GM21619 (cell line): Measurements from ENCODE around the gene NT5C2.
"Not testable (repeated sequence)": the region's sequence is repeated elsewhere in the genome, so short reads cannot be mapped to it uniquely, and the experiment has no call there.

ENCODE experiments used
- ATAC-seq: cut with Tn5 transposase; IDR thresholded peaks from one replicate; pipeline ENCODE4 v1.9.1; 2021; ENCODE audit not compliant: unreplicated experiment

The NT5C2 gene

GRCh38 chr10:103166523-103166922 is 26.5 kb downstream of the NT5C2 start:
- no peak for ATAC-seq

DNA sequence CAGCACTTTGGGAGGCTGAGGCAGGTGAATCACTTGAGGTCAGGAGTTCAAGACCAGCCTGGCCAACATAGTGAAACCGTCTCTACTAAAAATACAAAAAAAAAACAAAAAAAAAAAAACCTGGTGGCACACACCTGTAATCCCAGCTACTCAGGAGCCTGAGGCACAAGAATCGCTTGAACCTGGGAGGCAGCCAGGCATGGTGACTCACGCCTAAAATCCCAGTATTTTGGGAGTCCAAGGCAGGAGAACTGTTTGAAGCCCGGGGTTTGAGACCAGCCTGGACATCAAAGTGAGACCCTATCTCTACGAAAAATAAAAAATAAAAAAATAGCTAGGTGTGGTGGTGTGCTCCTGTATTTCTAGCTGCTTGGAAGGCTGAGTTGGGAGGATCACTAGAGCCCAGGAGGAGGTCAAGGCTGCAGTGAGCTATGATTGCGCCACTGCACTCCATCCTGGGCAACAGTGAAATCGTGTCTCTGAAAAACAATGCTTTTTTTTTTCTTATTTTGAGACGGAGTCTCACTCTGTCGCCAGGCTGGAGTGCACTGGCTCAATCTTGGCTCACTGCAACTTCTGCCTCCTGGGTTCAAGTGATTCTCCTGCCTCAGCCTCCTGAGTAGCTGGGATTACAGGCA is 29.2 kb downstream of the NT5C2 start:
- ATAC-seq, result not testable (repeated sequence)

- no peak for ATAC-seq
Measured at GRCh38 chr10:103157246-103157645, 35.8 kb downstream of the NT5C2 start.

GRCh38 chr10:103155471-103156085 is 37.5 kb downstream of the NT5C2 start:
- no peak for ATAC-seq

- no peak for ATAC-seq
Measured at GRCh38 chr10:103154521-103155299, 38.4 kb downstream of the NT5C2 start.

GRCh38 chr10:103153302-103154197 is 39.5 kb downstream of the NT5C2 start:
- no peak for ATAC-seq

- ATAC-seq, result no peak
Measured at GRCh38 chr10:103149991-103150622, 43.0 kb downstream of the NT5C2 start.

DNA sequence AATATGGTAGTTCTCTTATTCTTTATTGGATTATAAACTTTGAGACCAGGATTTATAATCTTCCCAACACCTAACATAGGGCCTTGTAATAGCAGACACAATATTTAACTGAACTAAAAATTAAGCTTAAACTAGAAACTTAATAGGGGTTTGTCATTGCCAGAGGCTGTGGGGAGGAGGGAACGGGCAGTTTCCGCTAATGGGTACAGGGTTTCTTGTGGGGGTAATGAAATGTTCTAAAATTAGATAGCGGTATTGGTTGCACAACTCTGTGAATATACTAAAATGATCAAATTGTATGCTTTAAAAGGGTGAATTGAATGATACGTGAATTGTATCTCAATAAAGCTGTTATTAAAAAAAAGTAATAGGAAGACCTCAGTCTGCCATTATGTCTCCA is 45.4 kb downstream of the NT5C2 start:
- ATAC-seq, result no peak

- no peak for ATAC-seq
Measured at GRCh38 chr10:103145860-103146466, 47.1 kb downstream of the NT5C2 start.

GRCh38 chr10:103145046-103145445 is 48.0 kb downstream of the NT5C2 start:
- ATAC-seq, result no peak

DNA sequence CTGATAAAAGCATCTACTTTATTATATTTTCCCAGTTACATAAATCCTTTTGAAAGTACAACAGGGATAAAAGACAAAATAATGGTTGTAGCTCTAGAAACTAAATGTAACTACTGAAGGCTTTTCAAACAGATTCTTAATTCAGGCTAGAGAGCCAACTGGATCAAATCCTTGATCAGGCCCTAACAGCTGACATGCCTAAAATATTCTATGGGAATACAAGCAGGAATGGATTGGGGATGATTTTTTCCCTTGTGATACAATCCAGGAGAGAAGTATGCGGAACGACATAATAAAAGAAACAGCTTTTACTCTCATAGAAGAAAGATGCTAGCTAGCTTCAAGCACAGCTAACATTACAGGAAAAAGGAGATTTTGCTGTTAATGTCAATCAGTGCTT is 49.0 kb downstream of the NT5C2 start:
- ATAC-seq, result no peak

DNA sequence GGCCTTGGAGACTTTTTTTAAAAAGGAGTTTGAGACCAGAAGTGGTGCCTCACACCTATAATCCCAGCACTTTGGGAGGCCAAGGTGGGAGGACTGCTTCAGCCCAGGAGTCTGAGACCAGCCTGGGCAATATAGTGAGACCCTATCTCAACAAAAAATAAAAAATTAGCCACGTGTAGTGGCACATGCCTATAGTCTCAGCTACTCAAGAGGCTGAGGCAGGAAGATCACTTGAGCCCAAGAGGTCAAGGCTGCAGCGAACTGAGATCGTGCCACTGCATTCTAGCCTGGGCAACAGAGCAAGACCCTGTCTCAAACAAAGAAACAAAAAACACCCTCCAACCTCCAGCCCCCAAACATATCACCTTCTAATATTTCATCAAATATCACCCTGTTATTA is 49.4 kb downstream of the NT5C2 start:
- ATAC-seq, result not testable (repeated sequence)

- no peak for ATAC-seq
Measured at GRCh38 chr10:103141950-103142349, 51.1 kb downstream of the NT5C2 start.

GRCh38 chr10:103140469-103140868 is 52.6 kb downstream of the NT5C2 start:
- no peak for ATAC-seq

DNA sequence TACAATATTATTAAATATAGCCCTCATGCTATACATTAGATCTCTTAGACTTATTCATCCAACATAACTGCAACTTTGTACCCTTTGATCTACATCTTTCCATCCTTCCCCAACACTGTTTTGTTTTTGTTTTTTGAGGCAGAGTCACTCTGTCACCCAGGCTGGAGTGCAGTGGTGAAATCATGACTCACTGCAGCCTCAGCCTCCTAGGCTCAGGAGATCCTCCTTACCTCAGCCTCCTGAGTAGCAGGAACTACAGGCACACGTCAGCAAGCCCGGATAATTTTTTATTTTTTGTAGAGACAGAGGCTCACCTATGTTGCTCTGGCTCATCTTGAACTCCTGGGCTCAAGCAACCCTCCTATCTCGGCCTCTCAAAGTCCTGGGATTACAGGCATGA is 53.3 kb downstream of the NT5C2 start:
- ATAC-seq, result no peak

DNA sequence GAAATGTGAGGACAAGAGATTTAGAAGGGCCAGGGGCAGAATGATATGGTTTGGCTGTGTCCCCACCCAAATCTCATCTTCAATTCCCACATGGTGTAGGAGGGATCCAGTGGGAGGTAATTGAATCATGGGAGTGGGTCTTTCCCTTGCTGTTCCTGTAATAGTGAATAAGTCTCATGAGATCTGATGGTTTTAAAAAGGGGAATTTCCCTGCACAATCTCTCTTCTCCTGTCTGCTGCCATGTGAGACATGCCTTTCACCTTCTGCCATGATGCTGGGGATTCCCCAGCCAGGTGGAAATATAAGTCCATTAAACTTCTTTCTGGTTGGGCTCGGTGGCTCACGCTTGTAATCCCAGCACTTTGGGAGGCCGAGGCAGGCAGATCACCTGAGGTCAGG is 57.9 kb downstream of the NT5C2 start:
- ATAC-seq, result not testable (repeated sequence)

- no peak for ATAC-seq
Measured at GRCh38 chr10:103130910-103131309, 62.2 kb downstream of the NT5C2 start.

GRCh38 chr10:103130180-103130579 is 62.9 kb downstream of the NT5C2 start:
- ATAC-seq, result not testable (repeated sequence)

- ATAC-seq, result no peak
Measured at GRCh38 chr10:103127241-103127640, 65.8 kb downstream of the NT5C2 start.
